PFSK-1 (cell line): ENCODE data around the gene SCCPDH.

Experiments used
- FOXP2 ChIP-seq: optimal IDR thresholded peaks from 2 replicates; pipeline ENCODE3; 2011; ENCODE audit warnings: borderline replicate concordance, control low read depth, inconsistent platforms; ENCODE audit not compliant: insufficient read depth; ENCODE audit errors: extremely low read length, extremely low read depth
- POLR2AphosphoS5 ChIP-seq: IDR thresholded peaks from 2 replicates; pipeline ENCODE4 v1.6.1; 2012; ENCODE audit warnings: low read depth, mild to moderate bottlenecking, control low read depth, low read length, moderate library complexity
- REST ChIP-seq, 2 experiments: IDR thresholded peaks; 2 replicates each; pipeline versions ENCODE4 v1.6.1 to v1.8.0; 2011 to 2012; ENCODE audit warnings: low read depth in 2 of 2, low read length in 2 of 2, control low read depth in 1 of 2, inconsistent platforms in 1 of 2, mild to moderate bottlenecking in 1 of 2, moderate library complexity in 1 of 2; ENCODE audit not compliant: insufficient read depth in 1 of 2
- SIN3A ChIP-seq: IDR thresholded peaks from 2 replicates; pipeline ENCODE4 v1.6.1; 2012; ENCODE audit warnings: mild to moderate bottlenecking, low read length, moderate library complexity, borderline replicate concordance; ENCODE audit not compliant: insufficient read depth
- TAF1 ChIP-seq: IDR thresholded peaks from 2 replicates; pipeline ENCODE4 v1.6.1; 2012; ENCODE audit warnings: low read length, control low read depth, borderline replicate concordance; ENCODE audit not compliant: insufficient read depth

SCCPDH gene

GRCh38 chr1:246798107-246798506 lies 73.9 kb downstream of the SCCPDH start:
- TF ChIP-seq FOXP2 (no peak), TAF1 (no peak), REST (IDR thresholded peaks at IDR 0.05; ENCODE audit: insufficient read depth in 1 of 2, low read depth in 2 of 2, low read length in 2 of 2) (no peak), POLR2AphosphoS5 (no peak), SIN3A (no peak)

DNA sequence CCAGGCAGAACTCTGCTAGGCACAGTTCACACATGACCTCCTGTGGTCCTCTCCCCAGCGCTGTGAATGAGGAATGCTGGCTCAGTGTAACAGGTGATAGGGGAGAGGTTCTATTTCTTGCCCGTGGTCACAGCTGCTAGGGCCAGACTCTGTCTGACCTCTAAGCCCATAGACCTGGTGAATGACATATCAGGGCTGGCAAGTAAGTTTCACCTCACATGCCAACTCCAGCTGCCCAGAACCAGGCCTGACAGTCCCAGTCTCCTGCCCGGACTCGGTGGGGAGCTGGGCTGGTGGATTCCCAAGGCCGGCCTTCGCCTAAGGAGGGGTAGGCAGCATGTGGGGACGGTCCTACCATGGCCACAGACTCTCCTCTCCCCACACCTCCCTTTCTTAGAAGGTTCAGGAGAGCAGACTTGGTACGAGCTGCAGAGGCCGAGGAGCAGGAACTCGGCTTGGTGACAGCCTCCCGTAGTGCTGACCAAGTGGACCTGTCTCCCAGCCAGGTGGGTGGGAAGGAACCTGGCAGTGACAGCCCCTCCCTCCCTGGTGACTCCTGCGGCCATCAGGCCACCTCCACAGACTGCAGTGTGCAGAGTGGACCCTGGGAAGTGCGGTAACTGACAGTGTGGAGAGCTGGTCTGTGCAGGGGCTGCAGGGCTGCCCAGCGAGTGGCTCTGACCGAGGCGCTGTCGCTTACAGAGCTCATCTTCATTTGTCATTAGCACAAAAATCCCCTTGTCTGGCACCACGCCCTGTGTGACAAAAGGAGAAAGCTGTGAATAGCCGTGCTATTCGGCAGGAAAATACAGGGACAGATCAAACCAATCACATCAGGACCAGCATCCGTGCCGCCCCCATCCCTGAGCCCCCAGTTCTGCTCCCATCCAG lies 74.6 kb downstream of the SCCPDH start:
- TF ChIP-seq SIN3A (no peak), REST (IDR thresholded peaks at IDR 0.05; ENCODE audit: insufficient read depth in 1 of 2, low read depth in 2 of 2, low read length in 2 of 2) (no peak), POLR2AphosphoS5 (no peak), FOXP2 (no peak), TAF1 (no peak)

DNA sequence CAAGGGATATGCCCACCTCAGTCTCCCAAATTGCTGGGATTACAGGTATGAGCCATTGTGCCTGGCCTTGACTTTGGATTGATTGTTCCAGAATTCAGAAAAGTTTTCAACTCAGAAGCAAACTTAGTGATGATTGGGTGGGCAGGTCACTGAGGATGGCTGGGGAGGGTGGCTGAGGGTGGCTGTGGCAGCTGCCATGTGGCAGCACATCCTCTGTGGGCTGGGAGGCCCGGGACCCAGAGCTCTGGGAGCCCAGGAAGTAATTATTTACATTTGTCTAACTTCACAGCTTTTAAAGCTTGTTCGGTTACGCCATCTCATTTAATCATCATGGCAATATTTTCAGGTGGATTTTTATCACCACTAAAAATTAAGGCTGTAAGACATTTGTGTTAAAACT lies 76.1 kb downstream of the SCCPDH start:
- no peak for TF ChIP-seq TAF1
- no peak for TF ChIP-seq POLR2AphosphoS5
- TF ChIP-seq REST (IDR thresholded peaks at IDR 0.05; ENCODE audit: insufficient read depth in 1 of 2, low read depth in 2 of 2, low read length in 2 of 2): no peak
- TF ChIP-seq SIN3A: no peak
- TF ChIP-seq FOXP2: no peak

DNA sequence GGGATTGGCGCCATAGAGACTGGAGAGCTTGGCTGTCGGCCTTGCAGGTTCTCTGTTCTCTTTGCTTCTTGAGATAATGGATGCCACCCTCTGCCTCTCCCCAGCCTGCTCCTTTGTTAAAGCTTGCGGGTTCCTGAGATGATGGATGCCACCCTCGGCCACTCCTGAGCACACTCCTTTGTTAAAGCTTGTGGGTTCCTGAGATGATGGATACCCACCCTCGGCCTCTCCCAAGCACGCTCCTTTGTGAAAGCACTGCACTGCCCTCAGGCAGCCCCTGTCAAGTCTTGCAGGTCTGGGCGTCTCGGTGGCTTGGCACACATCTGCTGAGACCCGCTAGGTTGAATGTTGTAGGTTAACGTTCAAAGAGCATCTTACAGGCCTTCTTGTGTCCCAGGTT lies 76.5 kb downstream of the SCCPDH start:
- TF ChIP-seq TAF1: no peak
- no peak for TF ChIP-seq FOXP2
- TF ChIP-seq REST (IDR thresholded peaks at IDR 0.05; ENCODE audit: insufficient read depth in 1 of 2, low read depth in 2 of 2, low read length in 2 of 2): no peak
- no peak for TF ChIP-seq SIN3A
- TF ChIP-seq POLR2AphosphoS5: no peak
